Subcutaneous adipose tissue (tissue), 4 donors: ENCODE measurements around the gene ARHGAP22. TPM values are rescaled to one million over a fixed set of nuclear protein-coding genes. Genes with fewer than 3 reads are reported as not detected.

Source experiments
- CTCF ChIP-seq: fragments of 450-650 bp; IDR thresholded peaks from one replicate; pipeline ENCODE4 v1.5.1; 2016; ENCODE audit warnings: low read depth, mild to moderate bottlenecking, control low read depth, antibody characterized with exemption, moderate library complexity
- total RNA-seq, 4 donors: library from RNA; depleted of rRNA; stranded (reverse); fragments of >200 nt; gene quantifications; one replicate each; pipeline ENCODE4 v1.1.0, GENCODE V29; 2016

Gene ARHGAP22
- total RNA-seq, 4 donors from 2014 or later, result 2.1 to 15.0 (median 5.0) TPM

GRCh38 chr10:48531486-48531885 is 73.4 kb downstream of the ARHGAP22 start:
- no peak for TF ChIP-seq CTCF

- no peak for TF ChIP-seq CTCF
Measured at GRCh38 chr10:48529331-48529730, 75.5 kb downstream of the ARHGAP22 start.

- no peak for TF ChIP-seq CTCF
Measured at GRCh38 chr10:48527756-48528155, 77.1 kb downstream of the ARHGAP22 start.

GRCh38 chr10:48526846-48527505 is 77.9 kb downstream of the ARHGAP22 start:
- TF ChIP-seq CTCF, result no peak

GRCh38 chr10:48526011-48526821 is 78.7 kb downstream of the ARHGAP22 start:
- TF ChIP-seq CTCF, result no peak

GRCh38 chr10:48525113-48525512 is 79.8 kb downstream of the ARHGAP22 start:
- no peak for TF ChIP-seq CTCF
